Glomerular visceral epithelial cell (primary cell): ENCODE data around the gene WWOX.
"Not testable (repeated sequence)": the region's sequence is repeated elsewhere in the genome, so short reads cannot be mapped to it uniquely, and the experiment has no call there.

Experiments
- DNase-seq: peaks from one replicate; pipeline ENCODE4 v3.0.0-alpha.2; 2016; ENCODE audit errors: extremely low spot score

WWOX gene

GRCh38 chr16:78686601-78687000 is 587.1 kb downstream of the WWOX start:
- DNase-seq: no peak

GRCh38 chr16:78689028-78689427 is 589.6 kb downstream of the WWOX start:
- DNase-seq: no peak

DNA sequence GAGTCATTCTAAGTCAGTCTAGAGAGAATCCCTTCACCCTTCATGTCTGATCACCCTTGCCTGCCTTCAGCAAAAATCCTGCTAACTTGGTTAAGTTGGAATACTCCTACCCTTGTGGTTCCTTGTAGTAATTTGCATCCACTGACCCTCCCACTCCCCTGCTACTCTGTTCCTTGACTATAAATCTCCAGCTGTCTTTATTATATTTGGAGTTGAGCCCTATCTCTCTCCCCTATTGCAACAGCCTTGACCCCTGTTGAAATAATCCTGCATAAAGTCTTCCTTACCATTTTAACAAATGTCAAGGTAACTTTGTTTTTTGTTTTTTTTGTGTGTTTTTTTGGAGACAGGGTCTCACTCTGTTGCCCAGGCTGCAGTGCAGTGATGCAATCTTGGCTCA is 590.1 kb downstream of the WWOX start:
- no peak for DNase-seq

DNA sequence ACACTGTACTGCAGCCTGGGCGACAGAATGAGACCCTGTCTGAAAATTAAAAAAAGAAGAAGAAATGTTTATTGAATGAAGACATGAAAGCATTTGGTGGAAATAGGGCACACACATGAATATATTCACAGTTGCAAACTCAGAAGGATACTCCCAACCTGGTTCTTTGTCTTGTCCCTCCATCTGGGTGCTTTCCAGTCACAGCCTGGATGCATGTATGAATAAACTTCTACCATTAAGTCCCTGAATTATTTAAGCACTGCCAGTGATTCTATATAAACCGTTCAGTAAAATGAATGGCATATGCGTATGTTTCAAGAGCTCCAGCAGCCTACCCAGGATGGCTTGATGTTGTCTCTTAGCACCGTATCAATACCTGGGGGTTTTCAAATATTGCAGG is 591.1 kb downstream of the WWOX start:
- DNase-seq: no peak

DNA sequence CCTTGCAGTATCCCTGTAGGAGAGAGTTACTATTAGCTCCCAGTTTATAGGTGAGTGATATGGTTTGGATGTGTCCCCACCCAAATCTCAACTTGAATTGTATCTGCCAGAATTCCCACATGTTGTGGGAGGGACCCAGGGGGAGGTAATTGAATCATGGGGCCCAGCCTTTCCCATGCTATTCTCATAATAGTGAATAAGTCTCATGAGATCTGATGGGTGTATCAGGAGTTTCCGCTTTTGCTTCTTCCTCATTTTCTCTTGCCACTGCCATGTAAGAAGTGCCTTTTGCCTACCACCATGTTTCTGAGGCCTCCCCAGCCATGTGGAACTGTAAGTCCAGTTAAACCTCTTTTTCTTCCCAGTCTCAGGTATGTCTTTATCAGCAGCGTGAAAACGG is 592.3 kb downstream of the WWOX start:
- not testable (repeated sequence) for DNase-seq

DNA sequence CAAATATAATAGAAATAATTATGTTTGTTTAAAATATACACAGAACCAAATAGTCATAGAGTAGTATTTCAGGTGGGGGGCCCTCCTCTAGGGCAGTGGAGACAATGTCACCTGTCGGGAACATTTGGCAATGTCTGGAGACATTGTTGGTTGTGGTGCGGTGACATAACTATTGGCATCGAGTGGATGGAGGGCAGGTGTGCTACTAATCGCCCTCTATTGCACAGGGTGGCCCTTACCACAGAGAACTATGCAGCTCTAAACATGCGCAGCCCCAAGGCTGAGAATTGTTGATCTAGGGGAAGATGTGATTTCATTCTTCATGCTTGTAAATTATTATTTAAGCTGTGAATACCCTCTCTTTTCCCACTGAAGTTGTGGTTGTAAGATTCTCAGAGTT is 594.0 kb downstream of the WWOX start:
- DNase-seq: no peak

DNA sequence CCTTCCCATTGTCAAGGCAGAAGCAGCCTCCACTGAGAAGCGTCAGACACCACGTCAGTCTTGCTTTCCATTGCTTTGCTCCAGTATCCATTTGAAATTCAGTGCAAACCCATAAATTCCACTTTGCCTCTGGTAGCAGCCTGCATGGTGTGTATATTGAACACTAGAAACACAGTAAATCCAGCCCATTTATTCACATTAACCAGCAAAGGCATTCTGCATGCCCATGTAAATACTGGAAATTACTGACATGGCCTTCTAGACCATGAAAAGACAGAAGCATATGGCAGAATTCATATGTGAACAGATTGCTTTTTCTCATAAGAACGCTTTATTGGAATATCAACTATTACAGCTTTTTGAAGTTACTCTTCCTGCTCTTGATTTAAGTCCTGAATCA is 595.0 kb downstream of the WWOX start:
- DNase-seq: no peak

- no peak for DNase-seq
Observed at GRCh38 chr16:78695391-78695790, 595.9 kb downstream of the WWOX start.

DNA sequence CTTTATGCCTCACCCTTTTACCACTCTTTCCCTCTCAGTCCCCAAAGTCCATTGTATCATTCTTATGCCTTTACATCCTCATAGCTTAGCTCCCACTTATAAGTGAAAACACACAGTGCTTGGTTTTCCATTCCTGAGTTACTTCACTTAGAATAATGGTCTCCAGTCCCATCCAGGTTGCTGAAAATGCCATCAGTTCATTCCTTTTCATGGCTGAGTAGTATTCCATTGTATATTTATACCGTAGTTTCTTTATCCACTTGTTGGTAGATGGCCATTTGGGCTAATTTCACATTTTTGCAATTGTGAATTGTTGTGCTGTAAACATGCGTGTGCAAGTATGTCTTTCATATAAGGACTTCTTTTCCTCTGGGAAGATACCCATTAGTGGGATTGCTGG is 597.3 kb downstream of the WWOX start:
- no peak for DNase-seq

DNA sequence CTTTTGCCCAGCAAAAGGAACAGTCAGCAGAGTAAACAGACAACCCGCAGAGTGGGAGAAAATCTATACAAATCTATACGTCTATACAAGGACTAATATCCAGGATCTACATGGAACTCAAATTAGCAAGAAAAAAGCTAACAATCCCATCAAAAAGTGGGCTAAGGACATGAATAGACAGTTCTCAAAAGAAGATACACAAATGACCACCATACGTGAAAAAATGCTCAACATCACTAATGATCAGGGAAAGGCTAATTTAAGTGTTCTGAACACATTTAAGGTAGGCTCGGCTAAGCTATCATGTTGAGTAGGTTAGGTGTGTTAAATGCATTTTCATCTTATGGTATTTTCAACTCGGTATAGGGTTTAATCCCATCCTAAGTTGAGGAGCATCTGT is 598.0 kb downstream of the WWOX start:
- no peak for DNase-seq

DNA sequence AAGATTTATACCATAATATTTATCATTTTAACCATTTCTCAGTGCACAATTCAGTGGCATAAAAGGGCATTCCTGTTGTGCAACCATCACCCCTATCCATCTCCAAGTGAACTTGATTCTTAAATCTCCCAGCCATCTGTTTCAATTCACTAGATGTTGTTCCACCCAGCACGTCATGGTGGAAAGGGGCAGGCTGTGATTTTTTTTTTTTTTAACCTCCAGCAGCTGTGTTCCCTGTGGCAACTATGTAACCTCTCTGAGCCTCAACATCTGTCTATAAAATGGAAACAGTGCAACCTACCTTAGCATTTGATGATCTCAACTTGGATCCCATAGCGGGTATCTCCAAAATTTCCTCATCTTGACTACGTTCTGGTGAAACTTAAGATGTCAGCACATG is 604.5 kb downstream of the WWOX start:
- no peak for DNase-seq

GRCh38 chr16:78704416-78704815 is 605.0 kb downstream of the WWOX start:
- no peak for DNase-seq

DNA sequence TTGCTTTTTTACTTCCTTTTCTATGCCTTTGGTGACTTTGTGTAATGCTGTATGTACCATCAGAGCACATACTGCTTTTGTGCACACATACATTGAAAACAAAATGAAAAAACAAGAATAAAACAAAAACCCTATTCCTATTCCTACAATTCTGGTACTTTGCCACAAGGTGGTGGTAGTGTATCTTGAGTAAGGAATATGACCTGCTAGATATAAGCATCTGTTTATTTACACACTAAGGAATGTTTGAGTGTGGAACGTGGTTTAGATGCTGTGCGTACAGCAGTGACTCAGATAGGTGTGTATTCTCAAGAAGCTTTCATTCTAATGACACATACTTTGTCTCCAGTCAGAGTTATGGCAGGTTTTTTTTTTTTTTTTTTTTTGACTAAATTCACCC is 606.2 kb downstream of the WWOX start:
- no peak for DNase-seq

GRCh38 chr16:78706637-78707036 is 607.2 kb downstream of the WWOX start:
- no peak for DNase-seq

GRCh38 chr16:78709137-78709884 is 609.9 kb downstream of the WWOX start:
- no peak for DNase-seq

DNA sequence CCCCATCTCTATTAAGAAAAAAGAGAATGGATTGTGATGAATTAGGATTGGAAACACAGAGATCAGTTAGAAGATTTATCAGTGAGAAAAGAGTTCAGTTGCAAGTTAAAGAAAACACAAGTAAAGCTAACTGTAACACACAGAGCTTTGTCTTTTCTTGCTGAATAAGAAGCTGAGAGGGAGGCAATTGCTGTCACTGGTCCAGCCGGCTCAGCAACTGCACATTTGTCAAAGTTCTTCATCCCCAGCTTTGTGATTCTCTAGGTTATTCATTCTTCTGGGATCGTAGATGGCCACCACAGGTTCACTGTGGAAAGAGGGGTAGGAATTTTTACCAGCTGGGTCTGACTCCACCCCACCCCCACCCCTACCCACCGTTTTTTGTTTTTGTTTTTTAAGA is 615.7 kb downstream of the WWOX start:
- DNase-seq: no peak

GRCh38 chr16:78715673-78716072 is 616.2 kb downstream of the WWOX start:
- DNase-seq: no peak

DNA sequence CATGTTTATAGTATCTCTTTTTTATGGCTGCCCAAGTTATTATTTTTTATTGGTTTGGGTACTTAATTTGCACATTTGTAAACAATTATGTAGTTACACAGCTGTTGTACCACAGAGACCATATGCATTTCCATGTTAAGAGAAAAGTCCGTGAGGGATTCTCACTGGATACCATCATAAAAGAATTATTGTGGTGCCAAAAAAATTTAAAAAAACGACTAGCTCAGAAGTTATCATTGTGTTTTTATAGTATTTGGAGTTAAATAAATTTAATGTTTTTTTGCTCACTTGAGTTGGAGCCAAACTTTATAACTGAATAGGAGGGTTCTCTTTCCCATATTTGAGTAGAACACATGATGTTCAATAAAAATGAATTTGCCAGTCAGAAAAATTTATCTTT is 618.7 kb downstream of the WWOX start:
- DNase-seq: no peak

GRCh38 chr16:78720416-78720815 is 621.0 kb downstream of the WWOX start:
- DNase-seq: no peak

- DNase-seq: no peak
Observed at GRCh38 chr16:78727536-78727935, 628.1 kb downstream of the WWOX start.

DNA sequence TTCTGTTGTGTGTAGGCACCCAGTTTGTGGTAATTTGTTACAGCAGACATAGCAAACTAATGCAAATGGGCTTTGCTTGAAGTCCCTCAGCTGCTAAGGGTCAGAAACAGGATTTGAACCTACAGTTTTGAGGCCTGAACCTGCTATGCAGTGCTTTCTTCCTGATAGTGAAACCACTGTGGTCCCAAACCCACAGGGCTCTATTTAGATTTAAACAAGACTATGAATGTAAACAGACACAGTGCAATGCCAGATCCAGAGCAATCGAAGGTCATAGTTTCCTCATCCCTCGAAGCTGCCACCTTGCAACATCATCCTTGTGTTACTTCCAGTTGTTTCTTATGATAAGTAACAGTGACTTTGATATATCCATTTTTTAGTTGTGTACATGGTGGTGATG is 630.2 kb downstream of the WWOX start:
- DNase-seq: no peak

- no peak for DNase-seq
Observed at GRCh38 chr16:78731785-78732184, 632.3 kb downstream of the WWOX start.

DNA sequence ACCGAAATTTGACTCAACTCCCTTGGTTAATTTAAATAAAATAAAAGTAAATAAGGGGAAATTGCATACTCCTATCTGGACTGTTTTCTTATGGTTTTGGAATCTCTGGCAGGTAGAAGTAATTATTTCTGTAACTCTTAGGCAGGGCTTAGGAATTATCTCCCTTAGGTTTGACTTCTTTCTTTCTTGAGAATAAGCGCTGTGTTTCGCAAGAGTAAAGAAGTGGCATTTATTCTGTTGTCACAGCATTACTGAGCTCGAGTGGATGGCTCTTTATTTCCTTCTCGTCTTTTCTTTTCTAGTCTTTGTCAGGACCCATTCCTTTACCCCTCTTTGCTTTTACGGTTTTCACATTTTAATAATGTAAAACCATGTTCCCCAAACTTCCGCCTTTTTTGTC is 633.2 kb downstream of the WWOX start:
- DNase-seq: no peak

GRCh38 chr16:78735337-78735736 is 635.9 kb downstream of the WWOX start:
- no peak for DNase-seq
